Trophoblast cell (in vitro differentiated cells and primary cell): ENCODE measurements around the gene BAAT.

ENCODE experiments used
- DNase-seq, 2 donors: peaks; one replicate each; pipeline ENCODE4 v3.0.0-alpha.2; 2016
- H2AFZ ChIP-seq: 2 replicates; pipeline ENCODE4 v1.6.1; 2013; ENCODE audit warnings: low read length, moderate library complexity, mild to moderate bottlenecking; ENCODE audit not compliant: insufficient read depth, poor library complexity
- H2AK5ac ChIP-seq: 2 replicates; pipeline ENCODE4 v1.6.1; 2013; ENCODE audit warnings: mild to moderate bottlenecking, low read length
- H2BK120ac ChIP-seq: 2 replicates; pipeline ENCODE4 v1.6.1; 2013; ENCODE audit warnings: low read length, mild to moderate bottlenecking, moderate library complexity; ENCODE audit not compliant: insufficient read depth, poor library complexity
- H2BK12ac ChIP-seq: 2 replicates; pipeline ENCODE4 v1.6.1; 2013; ENCODE audit warnings: mild to moderate bottlenecking, low read length, moderate library complexity
- H2BK5ac ChIP-seq: 2 replicates; pipeline ENCODE4 v1.6.1; 2013; ENCODE audit warnings: low read length, low read depth, moderate library complexity, mild to moderate bottlenecking; ENCODE audit not compliant: poor library complexity
- H3K14ac ChIP-seq: 2 replicates; pipeline ENCODE4 v1.6.1; 2013; ENCODE audit warnings: mild to moderate bottlenecking, low read length
- H3K18ac ChIP-seq: 2 replicates; pipeline ENCODE4 v1.6.1; 2013; ENCODE audit warnings: mild to moderate bottlenecking, low read length
- H3K23ac ChIP-seq: 2 replicates; pipeline ENCODE4 v1.6.1; 2013; ENCODE audit warnings: low read length
- H3K27ac ChIP-seq: 2 replicates; pipeline ENCODE4 v1.5.1; 2013; ENCODE audit warnings: low read depth, mild to moderate bottlenecking, inconsistent platforms, low read length, moderate library complexity
- H3K27me3 ChIP-seq: 2 replicates; pipeline ENCODE4 v1.6.1; 2013; ENCODE audit warnings: inconsistent platforms, mild to moderate bottlenecking, low read length, moderate library complexity; ENCODE audit not compliant: insufficient read depth
- H3K36me3 ChIP-seq, 2 experiments: 1 replicate in 1 of 2; 2 replicates in 1 of 2; pipeline ENCODE4 v1.6.1; 2013; ENCODE audit warnings: low read length in 2 of 2, mild to moderate bottlenecking in 2 of 2, moderate library complexity in 1 of 2; ENCODE audit not compliant: insufficient read depth in 2 of 2, control insufficient read depth in 1 of 2
- H3K4ac ChIP-seq: 2 replicates; pipeline ENCODE4 v1.6.1; 2013; ENCODE audit warnings: low read depth, mild to moderate bottlenecking, low read length, moderate library complexity
- H3K4me1 ChIP-seq, 2 experiments: 1 replicate in 1 of 2; 2 replicates in 1 of 2; pipeline ENCODE4 v1.6.1; 2013; ENCODE audit warnings: low read length in 2 of 2, mild to moderate bottlenecking in 2 of 2, moderate library complexity in 1 of 2; ENCODE audit not compliant: insufficient read depth in 2 of 2, control insufficient read depth in 1 of 2
- H3K4me2 ChIP-seq: 2 replicates; pipeline ENCODE4 v1.6.1; 2013; ENCODE audit warnings: inconsistent platforms, mild to moderate bottlenecking, low read length, moderate library complexity
- H3K4me3 ChIP-seq: 2 replicates; pipeline ENCODE4 v1.5.1; 2013; ENCODE audit warnings: mild to moderate bottlenecking, low read depth, low read length, inconsistent platforms
- H3K79me1 ChIP-seq: one replicate; pipeline ENCODE4 v1.6.1; 2013; ENCODE audit warnings: low read length
- H3K79me2 ChIP-seq: 2 replicates; pipeline ENCODE4 v1.6.1; 2013; ENCODE audit warnings: low read length, mild to moderate bottlenecking; ENCODE audit not compliant: control insufficient read depth, insufficient read depth, poor library complexity
- H3K9ac ChIP-seq: 2 replicates; pipeline ENCODE4 v1.6.1; 2013; ENCODE audit warnings: mild to moderate bottlenecking, low read length
- H3K9me3 ChIP-seq: 2 replicates; pipeline ENCODE4 v1.6.1; 2013; ENCODE audit warnings: low read depth, mild to moderate bottlenecking, control low read depth, inconsistent platforms, low read length; ENCODE audit not compliant: insufficient read depth
- H4K12ac ChIP-seq: 2 replicates; pipeline ENCODE4 v1.6.1; 2013; ENCODE audit warnings: low read depth, mild to moderate bottlenecking, low read length, moderate library complexity
- H4K8ac ChIP-seq: 2 replicates; pipeline ENCODE4 v1.6.1; 2013; ENCODE audit warnings: low read depth, mild to moderate bottlenecking, low read length, moderate library complexity
- H4K91ac ChIP-seq: one replicate; pipeline ENCODE4 v1.6.1; 2013; ENCODE audit warnings: low read depth, mild to moderate bottlenecking, low read length, moderate library complexity
- WGBS: extraction: QIAGEN DNeasy Blood & Tissue Kit; methylation state at CpG from one replicate; pipeline ENCODE4 v1.1.7; 2013; ENCODE audit warnings: missing lambda C conversion rate; ENCODE audit not compliant: insufficient read length, insufficient coverage; ENCODE audit errors: extremely low coverage; 5-methylcytosine and 5-hydroxymethylcytosine counted together

BAAT gene

DNA sequence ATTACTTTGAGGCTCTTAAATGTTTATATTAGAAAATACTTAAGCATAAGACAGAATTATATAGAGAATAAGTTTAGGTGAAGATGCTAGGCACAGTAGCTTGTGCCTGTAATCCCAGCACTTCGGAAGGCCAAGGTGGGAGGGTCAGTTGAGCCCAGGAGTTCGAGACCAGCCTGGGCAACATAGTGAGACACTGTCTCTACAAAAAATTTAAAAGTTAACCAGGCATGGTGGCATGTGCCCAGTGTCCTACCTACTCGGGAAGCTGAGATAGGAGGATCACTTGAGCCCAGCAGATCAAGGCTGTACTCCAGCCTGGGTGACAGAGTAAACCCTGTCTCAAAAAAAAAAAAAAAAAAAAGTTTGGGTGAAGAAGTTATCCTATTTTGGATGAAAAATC lies 61.7 kb downstream of the BAAT start:
- Histone ChIP-seq H3K9me3 (no peaks in the 10 kb centered on the region), H3K18ac (no peak overlapping the region), H3K27me3 (no peaks in the 10 kb centered on the region), H3K9ac (no peak overlapping the region), H2AK5ac (no peak overlapping the region), H3K79me2 (no peaks in the 10 kb centered on the region), H4K91ac (no peak overlapping the region), H4K8ac (no peak overlapping the region), H3K23ac (no peak overlapping the region), H3K79me1 (no peaks in the 10 kb centered on the region), H3K4ac (no peak overlapping the region), H3K4me2 (no peak overlapping the region), H3K14ac (no peak overlapping the region), H2BK5ac (no peak overlapping the region), H3K27ac (no peak overlapping the region), H4K12ac (no peak overlapping the region), H3K4me3 (no peak overlapping the region), H3K36me3 (no peaks in the 10 kb centered on the region), H2BK120ac (no peak overlapping the region), H2BK12ac (no peak overlapping the region), H2AFZ (no peak overlapping the region), H3K4me1 (no peaks in the 10 kb centered on the region)
- no CpG with 5 or more reads among the region's 3 CpGs for WGBS
- DNase-seq = no peak

DNA sequence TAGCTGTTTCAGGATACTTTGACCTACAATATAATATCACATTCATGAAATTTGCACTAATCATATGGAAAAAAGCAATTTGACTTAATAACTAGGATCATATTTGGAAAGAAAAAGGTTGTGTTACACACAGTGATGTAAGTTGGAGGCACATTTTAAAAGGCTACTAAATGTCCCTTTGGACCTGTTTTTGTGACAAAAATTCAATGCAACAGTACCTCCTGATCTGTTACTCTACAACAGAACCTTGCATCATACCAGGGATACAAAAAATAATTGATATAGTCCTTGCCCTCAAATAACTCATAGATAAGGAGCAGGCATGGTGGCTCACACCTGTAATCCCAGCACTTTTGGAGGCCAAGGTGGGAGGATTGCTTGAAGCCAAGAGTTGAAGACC lies 67.1 kb downstream of the BAAT start:
- Histone ChIP-seq H2BK5ac (no peak overlapping the region), H2BK120ac (no peak overlapping the region), H3K23ac (no peak overlapping the region), H3K27ac (no peak overlapping the region), H3K9me3 (no peaks in the 10 kb centered on the region), H3K14ac (no peak overlapping the region), H2BK12ac (no peak overlapping the region), H3K79me2 (no peaks in the 10 kb centered on the region), H3K79me1 (no peaks in the 10 kb centered on the region), H3K4ac (no peak overlapping the region), H3K18ac (no peak overlapping the region), H2AK5ac (no peak overlapping the region), H3K36me3 (no peaks in the 10 kb centered on the region), H3K4me1 (no peaks in the 10 kb centered on the region), H3K9ac (no peak overlapping the region), H4K12ac (no peak overlapping the region), H3K27me3 (no peaks in the 10 kb centered on the region), H3K4me3 (no peak overlapping the region), H4K8ac (no peak overlapping the region), H4K91ac (no peak overlapping the region), H3K4me2 (no peak overlapping the region), H2AFZ (no peak overlapping the region)
- no peak for DNase-seq

DNA sequence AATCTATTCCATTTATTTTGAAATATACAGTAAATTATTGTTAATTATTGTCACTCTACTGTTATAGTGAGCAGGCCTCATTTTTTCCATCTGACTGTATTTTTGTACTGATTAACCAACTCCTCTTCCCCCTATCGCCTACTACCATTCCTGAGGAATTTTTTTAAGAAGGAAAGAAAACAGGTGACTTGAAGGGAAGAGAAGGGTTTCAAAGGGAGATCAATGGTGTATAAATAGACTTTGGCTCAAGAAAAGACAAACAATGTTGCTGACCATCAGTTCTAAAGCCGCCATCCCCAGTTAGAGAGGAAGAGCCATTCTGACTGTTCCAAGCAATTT lies 69.7 kb downstream of the BAAT start:
- no peaks in the 10 kb centered on the region for H3K9me3 ChIP-seq
- H2AFZ ChIP-seq = no peak overlapping the region
- no peak overlapping the region for H2AK5ac ChIP-seq
- DNase-seq = no peak
- H2BK120ac ChIP-seq = no peak overlapping the region
- H3K18ac ChIP-seq = no peak overlapping the region
- WGBS = no CpG with 5 or more reads among the region's 2 CpGs
- H2BK12ac ChIP-seq = no peak overlapping the region
- no peak overlapping the region for H3K14ac ChIP-seq
- no peak overlapping the region for H3K4ac ChIP-seq
- no peak overlapping the region for H3K9ac ChIP-seq
- no peaks in the 10 kb centered on the region for H3K36me3 ChIP-seq
- no peak overlapping the region for H3K23ac ChIP-seq
- H3K4me2 ChIP-seq = no peak overlapping the region
- H2BK5ac ChIP-seq = no peak overlapping the region
- no peaks in the 10 kb centered on the region for H3K27me3 ChIP-seq
- no peak overlapping the region for H4K12ac ChIP-seq
- no peak overlapping the region for H4K8ac ChIP-seq
- H3K4me3 ChIP-seq = no peak overlapping the region
- no peaks in the 10 kb centered on the region for H3K79me2 ChIP-seq
- no peaks in the 10 kb centered on the region for H3K79me1 ChIP-seq
- H3K4me1 ChIP-seq = no peaks in the 10 kb centered on the region
- H4K91ac ChIP-seq = no peak overlapping the region
- H3K27ac ChIP-seq = no peak overlapping the region

DNA sequence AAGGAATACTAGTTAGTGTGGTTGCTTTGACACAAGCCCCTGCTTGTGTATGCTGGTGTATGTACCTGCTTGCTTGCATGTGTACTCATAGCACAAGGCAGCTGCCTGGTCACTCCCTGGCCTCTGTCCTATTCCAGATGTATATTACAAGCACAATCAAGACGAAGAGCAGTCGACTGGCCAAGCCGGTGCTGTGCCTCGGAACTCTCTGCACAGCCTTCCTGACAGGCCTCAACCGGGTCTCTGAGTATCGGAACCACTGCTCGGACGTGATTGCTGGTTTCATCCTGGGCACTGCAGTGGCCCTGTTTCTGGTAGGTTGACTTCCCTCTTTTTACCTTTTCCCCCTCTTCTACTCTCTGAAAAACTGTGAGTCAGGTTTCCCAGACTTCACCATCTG lies 72.1 kb downstream of the BAAT start:
- H3K4me1 ChIP-seq = no peaks in the 10 kb centered on the region
- H3K4me3 ChIP-seq = no peak overlapping the region
- no CpG with 5 or more reads among the region's 8 CpGs for WGBS
- H4K12ac ChIP-seq = no peak overlapping the region
- H4K8ac ChIP-seq = no peak overlapping the region
- H3K27me3 ChIP-seq = no peaks in the 10 kb centered on the region
- H3K4ac ChIP-seq = no peak overlapping the region
- no peak overlapping the region for H3K23ac ChIP-seq
- H3K36me3 ChIP-seq = no peaks in the 10 kb centered on the region
- no peaks in the 10 kb centered on the region for H3K79me1 ChIP-seq
- H3K9me3 ChIP-seq = no peaks in the 10 kb centered on the region
- no peak overlapping the region for H3K18ac ChIP-seq
- H3K79me2 ChIP-seq = no peaks in the 10 kb centered on the region
- no peak overlapping the region for H2BK120ac ChIP-seq
- H2BK12ac ChIP-seq = no peak overlapping the region
- no peak overlapping the region for H3K4me2 ChIP-seq
- no peak overlapping the region for H4K91ac ChIP-seq
- no peak overlapping the region for H3K14ac ChIP-seq
- no peak overlapping the region for H2AK5ac ChIP-seq
- no peak overlapping the region for H3K9ac ChIP-seq
- no peak overlapping the region for H2AFZ ChIP-seq
- H3K27ac ChIP-seq = no peak overlapping the region
- no peak overlapping the region for H2BK5ac ChIP-seq
- no peak for DNase-seq
